Liver (tissue), 9 donors: Measurements from ENCODE around the gene NOM1. TPM values are rescaled to one million over a fixed set of nuclear protein-coding genes. Genes with fewer than 3 reads are reported as not detected.
"Not testable (repeated sequence)": the region's sequence is repeated elsewhere in the genome, so short reads cannot be mapped to it uniquely, and the experiment has no call there.

Experiments
- DNase-seq: peaks from one replicate; pipeline ENCODE4 v3.0.0-alpha.2; 2017; ENCODE audit warnings: low spot score
- H3K27ac ChIP-seq, 2 donors: one replicate each; pipeline ENCODE4 v1.7.0; 2013; ENCODE audit warnings: inconsistent platforms in 2 of 2, low read length in 2 of 2, control low read depth in 1 of 2, low read depth in 1 of 2, mild to moderate bottlenecking in 1 of 2
- H3K27me3 ChIP-seq, 4 donors: one replicate each; pipeline versions ENCODE4 v1.6.1 to v1.7.0; 2013; ENCODE audit warnings: low read length in 3 of 4, inconsistent platforms in 1 of 4, mild to moderate bottlenecking in 1 of 4, moderate library complexity in 1 of 4; ENCODE audit not compliant: control insufficient read depth in 4 of 4, insufficient read depth in 4 of 4
- H3K36me3 ChIP-seq, 4 donors: one replicate each; pipeline versions ENCODE4 v1.6.1 to v1.7.0; 2013; ENCODE audit warnings: low read length in 3 of 4, mild to moderate bottlenecking in 3 of 4, low read depth in 1 of 4, moderate library complexity in 1 of 4; ENCODE audit not compliant: control insufficient read depth in 4 of 4, insufficient read depth in 3 of 4
- H3K4me1 ChIP-seq, 4 donors: one replicate each; pipeline versions ENCODE4 v1.6.1 to v1.7.0; 2013; ENCODE audit warnings: low read length in 3 of 4, mild to moderate bottlenecking in 3 of 4, moderate library complexity in 1 of 4; ENCODE audit not compliant: control insufficient read depth in 4 of 4, insufficient read depth in 4 of 4
- H3K4me3 ChIP-seq, 3 donors: one replicate each; pipeline versions ENCODE4 v1.6.1 to v1.7.0; 2013; ENCODE audit warnings: low read length in 3 of 3, control low read depth in 1 of 3, low read depth in 1 of 3, mild to moderate bottlenecking in 1 of 3
- H3K9ac ChIP-seq, 2 donors: one replicate each; pipeline ENCODE4 v1.7.0; 2013; ENCODE audit warnings: low read length in 2 of 2, mild to moderate bottlenecking in 2 of 2, moderate library complexity in 2 of 2, control low read depth in 1 of 2, low read depth in 1 of 2
- H3K9me3 ChIP-seq, 4 donors: one replicate each; pipeline versions ENCODE4 v1.6.1 to v1.7.0; 2013; ENCODE audit warnings: low read length in 3 of 4; ENCODE audit not compliant: control insufficient read depth in 4 of 4
- EGR1 ChIP-seq, 2 donors: IDR thresholded peaks; 2 replicates each; pipeline ENCODE4 v1.6.1; 2016 to 2018; ENCODE audit warnings: antibody characterized with exemption in 2 of 2, low read depth in 2 of 2
- FOXA1 ChIP-seq: IDR thresholded peaks from 2 replicates; pipeline ENCODE4 v1.6.1; 2016; ENCODE audit warnings: antibody characterized with exemption
- GABPA ChIP-seq, 2 donors: IDR thresholded peaks in 1 of 2; conservative IDR thresholded peaks in 1 of 2; 2 replicates each; pipeline ENCODE4 v1.6.1; 2016; ENCODE audit warnings: antibody characterized with exemption in 2 of 2, mild to moderate bottlenecking in 1 of 2, moderate library complexity in 1 of 2
- HNF4A ChIP-seq, 2 donors: conservative IDR thresholded peaks; 2 replicates each; pipeline ENCODE4 v1.6.1; 2016; ENCODE audit warnings: antibody characterized with exemption in 2 of 2, mild to moderate bottlenecking in 2 of 2
- JUND ChIP-seq, 2 donors: IDR thresholded peaks; 2 replicates each; pipeline ENCODE4 v1.6.1; 2016; ENCODE audit warnings: antibody characterized with exemption in 2 of 2
- MAX ChIP-seq: IDR thresholded peaks from 2 replicates; pipeline ENCODE4 v1.6.1; 2016; ENCODE audit warnings: antibody characterized with exemption
- NR2F2 ChIP-seq: IDR thresholded peaks from 2 replicates; pipeline ENCODE4 v1.6.1; 2016; ENCODE audit warnings: antibody characterized with exemption
- RAD21 ChIP-seq, 2 donors: IDR thresholded peaks; 2 replicates each; pipeline ENCODE4 v1.6.1; 2016; ENCODE audit warnings: antibody characterized with exemption in 2 of 2, mild to moderate bottlenecking in 2 of 2
- REST ChIP-seq: IDR thresholded peaks from 2 replicates; pipeline ENCODE4 v1.6.1; 2016; ENCODE audit warnings: antibody characterized with exemption, mild to moderate bottlenecking
- RXRA ChIP-seq, 2 donors: IDR thresholded peaks; 2 replicates each; pipeline ENCODE4 v1.6.1; 2017 to 2018; ENCODE audit warnings: antibody characterized with exemption in 2 of 2, mild to moderate bottlenecking in 1 of 2
- TAF1 ChIP-seq: conservative IDR thresholded peaks from 2 replicates; pipeline ENCODE4 v1.6.1; 2016; ENCODE audit warnings: antibody characterized with exemption, mild to moderate bottlenecking
- YY1 ChIP-seq: IDR thresholded peaks from 2 replicates; pipeline ENCODE4 v1.6.1; 2016; ENCODE audit warnings: antibody characterized with exemption, mild to moderate bottlenecking
- ZBTB33 ChIP-seq: IDR thresholded peaks from 2 replicates; pipeline ENCODE4 v1.6.1; 2016; ENCODE audit warnings: antibody characterized with exemption
- WGBS: extraction: QIAGEN DNeasy Blood & Tissue Kit; methylation state at CpG from one replicate; pipeline ENCODE4 v1.1.7; 2013; 5-methylcytosine and 5-hydroxymethylcytosine counted together
- polyA plus RNA-seq, 2 donors: library from polyadenylated mRNA; stranded (reverse) in 1 of 2; unstranded in 1 of 2; fragments of 200-250 nt in 1 of 2; fragments of >200 nt in 1 of 2; fragmentation: Nextera tagmentation in 1 of 2; extraction: Ambion mirVana in 1 of 2; gene quantifications; one replicate each; pipeline versions ENCODE4 v1.2.1 to v1.2.3, GENCODE V29; 2013 to 2015
- total RNA-seq, 2 donors: library from RNA; depleted of rRNA; stranded (reverse); fragments of >200 nt; gene quantifications; one replicate each; pipeline ENCODE4 v1.2.3, GENCODE V29; 2014
- donor health status: healthy.
- donor health status: healthy.
- donor health status: healthy.
- donor health status: healthy.
- donor health status: healthy.

NOM1 gene
- total and polyA plus RNA-seq, 4 donors: 4.0 to 11.4 (median 6.2) TPM

- no peak for DNase-seq
- no peak for TF ChIP-seq ZBTB33
- no peak for TF ChIP-seq HNF4A (conservative IDR thresholded peaks at IDR 0.05)
- no peak for TF ChIP-seq NR2F2
- TF ChIP-seq FOXA1: no peak
- no peak overlapping the region for H3K4me3 ChIP-seq
- no peaks in the 10 kb centered on the region for H3K36me3 ChIP-seq
- 87% methylated on average over 4 of the region's 4 CpGs for WGBS
- H3K9me3 ChIP-seq: no peaks in the 10 kb centered on the region
- H3K4me1 ChIP-seq: peaks cover 0 to 5% (median 4%) of the 10 kb centered on the region in 4 donors
- H3K9ac ChIP-seq: no peak overlapping the region
- no peak overlapping the region for H3K27ac ChIP-seq
- no peaks in the 10 kb centered on the region for H3K27me3 ChIP-seq
Observed at GRCh38 chr7:156906200-156906649, 43.3 kb upstream of the NOM1 start.

- no peaks in the 10 kb centered on the region for H3K36me3 ChIP-seq
- 59% methylated on average over 4 of the region's 4 CpGs for WGBS
- H3K27me3 ChIP-seq: no peaks in the 10 kb centered on the region
- H3K4me3 ChIP-seq: no peak overlapping the region
- H3K9ac ChIP-seq: no peak overlapping the region
- no peak overlapping the region for H3K27ac ChIP-seq
- no peaks in the 10 kb centered on the region for H3K9me3 ChIP-seq
- no peak for DNase-seq
- TF ChIP-seq MAX (peak; percentile 44), JUND (IDR thresholded peaks at IDR 0.05) (peak in 1 of 2 donors; percentile 16), GABPA (IDR thresholded peaks at IDR 0.05 in 1 of 2, conservative IDR thresholded peaks at IDR 0.05 in 1 of 2) (peak in 1 of 2 donors; percentile 44), FOXA1 (no peak), YY1 (peak; percentile 32), REST (no peak), RXRA (IDR thresholded peaks at IDR 0.05) (peak in 1 of 2 donors; percentile 67), RAD21 (IDR thresholded peaks at IDR 0.05) (no peak), ZBTB33 (peak; percentile 40), HNF4A (conservative IDR thresholded peaks at IDR 0.05) (peak in 1 of 2 donors; percentile 42), TAF1 (no peak), EGR1 (IDR thresholded peaks at IDR 0.05; ENCODE audit: low read depth in 2 of 2) (peak in 1 of 2 donors; percentile 31)
- peaks cover 0 to 5% (median 4%) of the 10 kb centered on the region in 4 donors for H3K4me1 ChIP-seq
Observed at GRCh38 chr7:156907656-156908055, 41.9 kb upstream of the NOM1 start.

- DNase-seq, H3K27me3 ChIP-seq, H3K36me3 ChIP-seq, H3K27ac ChIP-seq, H3K4me3 ChIP-seq, H3K9ac ChIP-seq, H3K9me3 ChIP-seq, H3K4me1 ChIP-seq: not testable (repeated sequence)
- 81% methylated on average over 3 of the region's 3 CpGs for WGBS
Observed at GRCh38 chr7:156909574-156910252, 39.8 kb upstream of the NOM1 start.
